ENCODE measurements around the gene TEX52.

- TF ChIP-seq, protein P1, sequence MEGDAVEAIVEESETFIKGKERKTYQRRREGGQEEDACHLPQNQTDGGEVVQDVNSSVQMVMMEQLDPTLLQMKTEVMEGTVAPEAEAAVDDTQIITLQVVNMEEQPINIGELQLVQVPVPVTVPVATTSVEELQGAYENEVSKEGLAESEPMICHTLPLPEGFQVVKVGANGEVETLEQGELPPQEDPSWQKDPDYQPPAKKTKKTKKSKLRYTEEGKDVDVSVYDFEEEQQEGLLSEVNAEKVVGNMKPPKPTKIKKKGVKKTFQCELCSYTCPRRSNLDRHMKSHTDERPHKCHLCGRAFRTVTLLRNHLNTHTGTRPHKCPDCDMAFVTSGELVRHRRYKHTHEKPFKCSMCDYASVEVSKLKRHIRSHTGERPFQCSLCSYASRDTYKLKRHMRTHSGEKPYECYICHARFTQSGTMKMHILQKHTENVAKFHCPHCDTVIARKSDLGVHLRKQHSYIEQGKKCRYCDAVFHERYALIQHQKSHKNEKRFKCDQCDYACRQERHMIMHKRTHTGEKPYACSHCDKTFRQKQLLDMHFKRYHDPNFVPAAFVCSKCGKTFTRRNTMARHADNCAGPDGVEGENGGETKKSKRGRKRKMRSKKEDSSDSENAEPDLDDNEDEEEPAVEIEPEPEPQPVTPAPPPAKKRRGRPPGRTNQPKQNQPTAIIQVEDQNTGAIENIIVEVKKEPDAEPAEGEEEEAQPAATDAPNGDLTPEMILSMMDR (conservative IDR thresholded peaks at IDR 0.05; ENCODE audit: low read length) = no peak
- no peak for TF ChIP-seq EZH2phosphoT487 (IDR thresholded peaks at IDR 0.05; ENCODE audit: borderline replicate concordance, low read depth, low read length)
Observed at GRCh38 chr12:2826721-2827515, 29.9 kb downstream of the TEX52 start.

Measured in OCI-LY7 (cell line).